CD4-positive, alpha-beta memory T cell (primary cell): ENCODE measurements around the gene ZBTB46. TPM values are rescaled to one million over a fixed set of nuclear protein-coding genes. Genes with fewer than 3 reads are reported as not detected.
"Not testable (repeated sequence)": the region's sequence is repeated elsewhere in the genome, so short reads cannot be mapped to it uniquely, and the experiment has no call there.

Source experiments
- CTCF ChIA-PET: fragments of 350-600 bp; sonication (Branson Sonifier 250); formaldehyde crosslinking; loops from one replicate; lab custom pipeline; 2021; ENCODE audit warnings: inconsistent platforms; ENCODE audit not compliant: partially characterized antibody; lab: Charles Lee
- POLR2A ChIA-PET: fragments of 350-600 bp; sonication (Branson Sonifier 250); formaldehyde crosslinking; loops from one replicate; lab custom pipeline; 2021; ENCODE audit not compliant: partially characterized antibody; lab: Charles Lee
- DNase-seq, 5 donors: peaks; one replicate each; pipeline versions ENCODE4 v3.0.0 to v3.0.0-alpha.2; 2020 to 2022; ENCODE audit warnings: mixed read lengths in 1 of 5
- H3K27ac ChIP-seq: one replicate; pipeline ENCODE4 v1.7.0; 2013; ENCODE audit warnings: low read depth, low read length
- H3K27me3 ChIP-seq: 2 replicates; pipeline ENCODE4 v1.7.0; 2013; ENCODE audit warnings: mild to moderate bottlenecking, low read length, moderate library complexity; ENCODE audit not compliant: insufficient read depth
- H3K36me3 ChIP-seq: 2 replicates; pipeline ENCODE4 v1.7.0; 2013; ENCODE audit warnings: mild to moderate bottlenecking, low read length, moderate library complexity; ENCODE audit not compliant: insufficient read depth
- H3K4me1 ChIP-seq: 2 replicates; pipeline ENCODE4 v1.7.0; 2013; ENCODE audit warnings: mild to moderate bottlenecking, low read length, moderate library complexity; ENCODE audit not compliant: insufficient read depth
- H3K4me3 ChIP-seq, 2 donors: one replicate each; pipeline ENCODE4 v1.7.0; 2013; ENCODE audit warnings: low read length in 2 of 2, mild to moderate bottlenecking in 1 of 2
- H3K9me3 ChIP-seq, 2 donors: one replicate each; pipeline ENCODE4 v1.7.0; 2013; ENCODE audit warnings: low read length in 2 of 2, control low read depth in 1 of 2; ENCODE audit not compliant: control insufficient read depth in 1 of 2
- H3K27ac Mint-ChIP-seq, 7 donors: one replicate each; pipeline ENCODE4 v1.8.0; 2020 to 2021; ENCODE audit warnings: mixed read lengths in 7 of 7, mild to moderate bottlenecking in 6 of 7, inconsistent platforms in 3 of 7, moderate library complexity in 3 of 7
- H3K27me3 Mint-ChIP-seq, 2 donors: one replicate each; pipeline ENCODE4 v1.8.0; 2020 to 2021; ENCODE audit warnings: mixed read lengths in 2 of 2
- H3K36me3 Mint-ChIP-seq, 2 donors: one replicate each; pipeline ENCODE4 v1.8.0; 2020 to 2021; ENCODE audit warnings: mixed read lengths in 2 of 2, inconsistent platforms in 1 of 2, mild to moderate bottlenecking in 1 of 2
- H3K4me1 Mint-ChIP-seq, 4 donors: one replicate each; pipeline ENCODE4 v1.8.0; 2020 to 2021; ENCODE audit warnings: mixed read lengths in 4 of 4, mild to moderate bottlenecking in 1 of 4
- H3K4me3 Mint-ChIP-seq, 8 donors: one replicate each; pipeline ENCODE4 v1.8.0; 2020 to 2021; ENCODE audit warnings: mixed read lengths in 8 of 8, mild to moderate bottlenecking in 7 of 8, moderate library complexity in 6 of 8, inconsistent platforms in 3 of 8
- H3K9me3 Mint-ChIP-seq, 8 donors: one replicate each; pipeline ENCODE4 v1.8.0; 2020 to 2021; ENCODE audit warnings: mixed read lengths in 8 of 8, mild to moderate bottlenecking in 5 of 8, inconsistent platforms in 3 of 8, moderate library complexity in 1 of 8
- intact Hi-C: fragments of 100-400 bp; cut with micrococcal nuclease; formaldehyde crosslinking; loops from one replicate; pipeline ENCODE4 v1.15.1; 2023
- polyA plus RNA-seq, 2 donors: library from polyadenylated mRNA; unstranded; fragments of 300-500 nt; fragmentation: Illumina TruSeq; gene quantifications; one replicate each; pipeline ENCODE4 v1.2.3, GENCODE V29; 2021
- total RNA-seq, 2 experiments: library from RNA; stranded (reverse); gene quantifications; one replicate each; pipeline ENCODE4 v1.2.3, GENCODE V29; 2021

ZBTB46 gene
- total and polyA plus RNA-seq, 4 experiments from 2014 or later = 0.09 to 0.87 (median 0.28) TPM; not detected in 1

DNA sequence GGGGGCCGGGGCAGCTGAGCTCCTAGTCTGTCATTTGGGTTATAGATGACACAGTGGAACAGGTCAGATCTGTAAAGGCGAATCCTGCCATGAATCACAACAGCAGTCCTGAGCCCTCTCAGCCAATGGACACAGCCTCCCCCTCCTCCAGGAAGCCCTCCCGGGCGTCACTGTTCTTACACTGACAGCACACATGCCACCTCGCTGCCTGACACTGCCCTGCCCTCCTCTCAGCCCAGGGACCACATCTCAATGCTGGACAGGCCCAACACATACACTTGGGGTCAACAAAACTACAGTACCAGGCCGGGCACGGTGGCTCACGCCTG, 26.8 kb downstream of the ZBTB46 start:
- POLR2A ChIA-PET = no interaction called here
- H3K4me3 ChIP-seq = no peak overlapping the region
- Mint-ChIP-seq H3K9me3 (no peaks in the 10 kb centered on the region), H3K4me1 (peaks cover 0 to 12% (median 3%) of the 10 kb centered on the region in 4 donors), H3K4me3 (no peak overlapping the region), H3K27me3 (peaks cover 7 to 13% of the 10 kb centered on the region in 2 donors), H3K27ac (no peak overlapping the region), H3K36me3 (no peaks in the 10 kb centered on the region)
- DNase-seq = no peak
- no peak overlapping the region for H3K27ac ChIP-seq
- intact Hi-C loops = no loop called here
- CTCF ChIA-PET = interaction anchor here (1.0 to 1.6 kb wide), 2 partner anchors 10 to 18 kb away, joined by 3 read pairs; no protein-coding TSS in a partner anchor
- no peaks in the 10 kb centered on the region for H3K4me1 ChIP-seq
- no peaks in the 10 kb centered on the region for H3K9me3 ChIP-seq
- H3K36me3 ChIP-seq = no peaks in the 10 kb centered on the region
- no peaks in the 10 kb centered on the region for H3K27me3 ChIP-seq

DNA sequence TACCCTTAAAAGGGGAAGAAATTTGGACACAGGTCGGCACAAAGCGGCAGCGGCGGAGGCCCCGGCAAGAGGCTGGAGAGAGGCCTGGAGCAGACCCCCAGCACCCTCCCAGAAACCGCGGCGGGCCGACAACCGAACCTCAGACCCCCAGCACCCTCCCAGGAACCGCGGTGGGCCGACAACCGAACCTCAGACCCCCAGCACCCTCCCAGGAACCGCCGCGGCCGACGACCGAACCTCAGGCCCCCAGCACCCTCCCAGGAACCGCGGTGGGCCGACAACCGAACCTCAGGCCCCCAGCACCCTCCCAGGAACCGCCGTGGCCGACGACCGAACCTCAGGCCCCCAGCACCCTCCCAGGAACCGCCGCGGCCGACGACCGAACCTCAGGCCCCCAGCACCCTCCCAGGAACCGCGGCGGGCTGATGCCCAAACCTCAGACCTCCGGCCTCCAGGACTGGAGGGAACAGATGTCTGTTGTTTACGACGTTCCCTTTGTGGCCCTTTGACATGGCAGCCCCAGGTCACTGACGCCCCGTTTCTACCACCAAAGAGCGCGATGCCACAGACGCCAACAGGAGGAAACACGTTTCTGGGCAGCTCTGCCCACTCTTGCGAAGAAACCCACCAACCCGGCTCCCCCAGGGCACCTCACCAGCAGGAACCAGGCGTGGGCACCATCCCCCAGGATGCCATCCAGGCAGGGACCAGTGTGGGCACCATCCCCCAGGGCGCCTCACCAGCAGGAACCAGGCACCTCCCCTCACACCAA, 28.4 kb downstream of the ZBTB46 start:
- CTCF ChIA-PET = no interaction called here
- no peak overlapping the region for H3K27ac ChIP-seq

DNA sequence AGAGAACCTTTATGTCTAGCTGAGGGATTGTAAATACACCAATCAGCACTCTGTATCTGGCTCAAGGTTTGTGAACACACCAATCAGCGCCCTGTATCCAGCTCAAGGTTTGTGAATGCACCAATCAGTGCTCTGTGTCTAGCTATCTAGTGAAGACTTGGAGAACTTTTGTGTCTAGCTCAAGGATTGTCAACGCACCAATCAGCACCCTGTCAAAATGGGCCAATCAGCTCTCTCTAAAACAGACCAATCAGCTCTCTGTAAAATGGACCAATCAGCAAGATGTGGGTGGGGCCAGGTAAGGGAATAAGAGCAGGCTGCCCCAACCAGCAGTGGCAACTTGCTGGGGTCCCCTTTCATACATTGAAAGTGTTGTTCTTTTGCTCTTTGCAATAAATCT, 29.9 kb downstream of the ZBTB46 start:
- Mint-ChIP-seq H3K4me1 (peaks cover 0 to 12% (median 3%) of the 10 kb centered on the region in 4 donors), H3K27me3 (peaks cover 7 to 13% of the 10 kb centered on the region in 2 donors)
- CTCF ChIA-PET = interaction anchor here (0.8 to 1.6 kb wide), 3 partner anchors 11 to 74 kb away, joined by 3 read pairs; no protein-coding TSS in a partner anchor
- H3K4me3 ChIP-seq, H3K27me3 ChIP-seq, H3K36me3 Mint-ChIP-seq, H3K36me3 ChIP-seq, H3K4me1 ChIP-seq, DNase-seq, H3K27ac Mint-ChIP-seq, POLR2A ChIA-PET, intact Hi-C loops, H3K27ac ChIP-seq, H3K9me3 ChIP-seq, H3K9me3 Mint-ChIP-seq, H3K4me3 Mint-ChIP-seq: not testable (repeated sequence)

More for the DNA sequence above, 28.4 kb downstream of the ZBTB46 start:
- Mint-ChIP-seq H3K36me3 (no peaks in the 10 kb centered on the region), H3K9me3 (no peaks in the 10 kb centered on the region), H3K4me3 (peak overlapping the region in 1 of 8 donors; percentile 31), H3K27ac (no peak overlapping the region), H3K27me3 (peaks cover 7 to 13% of the 10 kb centered on the region in 2 donors), H3K4me1 (peaks cover 0 to 12% (median 3%) of the 10 kb centered on the region in 4 donors)
- no peaks in the 10 kb centered on the region for H3K4me1 ChIP-seq
- DNase-seq = no peak
- no peak overlapping the region for H3K4me3 ChIP-seq
- H3K36me3 ChIP-seq = no peaks in the 10 kb centered on the region
- POLR2A ChIA-PET = no interaction called here
- no peaks in the 10 kb centered on the region for H3K9me3 ChIP-seq
- no peaks in the 10 kb centered on the region for H3K27me3 ChIP-seq
- intact Hi-C loops = no loop called here

DNA sequence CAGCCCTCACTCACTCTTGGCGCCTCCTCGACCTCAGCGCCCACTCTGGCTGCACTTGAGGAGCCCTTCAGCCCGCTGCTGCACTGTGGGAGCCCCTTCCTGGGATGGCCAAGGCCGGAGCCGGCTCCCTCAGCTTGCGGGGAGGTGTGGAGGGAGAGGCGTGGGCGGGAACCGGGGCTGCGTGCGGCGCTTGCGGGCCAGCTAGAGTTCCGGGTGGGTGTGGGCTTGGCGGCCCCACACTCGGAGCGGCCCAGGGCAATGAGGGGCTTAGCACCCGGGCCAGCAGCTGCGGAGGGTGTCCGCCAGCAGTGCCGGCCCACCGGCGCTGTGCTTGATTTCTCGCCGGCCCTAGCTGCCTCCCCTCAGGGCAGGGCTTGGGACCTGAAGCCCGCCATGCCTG, 30.7 kb downstream of the ZBTB46 start:
- H3K9me3 ChIP-seq, POLR2A ChIA-PET, H3K4me3 Mint-ChIP-seq, H3K4me3 ChIP-seq, H3K4me1 ChIP-seq, H3K36me3 Mint-ChIP-seq, H3K27ac Mint-ChIP-seq, intact Hi-C loops, H3K27me3 ChIP-seq, H3K9me3 Mint-ChIP-seq, DNase-seq, H3K27ac ChIP-seq, H3K36me3 ChIP-seq: not testable (repeated sequence)
- peaks cover 7 to 13% of the 10 kb centered on the region in 2 donors for H3K27me3 Mint-ChIP-seq
- H3K4me1 Mint-ChIP-seq = peaks cover 0 to 12% (median 3%) of the 10 kb centered on the region in 4 donors
- CTCF ChIA-PET = interaction anchor here (0.8 to 1.6 kb wide), 2 partner anchors 10 to 14 kb away, joined by 3 read pairs; no protein-coding TSS in a partner anchor

DNA sequence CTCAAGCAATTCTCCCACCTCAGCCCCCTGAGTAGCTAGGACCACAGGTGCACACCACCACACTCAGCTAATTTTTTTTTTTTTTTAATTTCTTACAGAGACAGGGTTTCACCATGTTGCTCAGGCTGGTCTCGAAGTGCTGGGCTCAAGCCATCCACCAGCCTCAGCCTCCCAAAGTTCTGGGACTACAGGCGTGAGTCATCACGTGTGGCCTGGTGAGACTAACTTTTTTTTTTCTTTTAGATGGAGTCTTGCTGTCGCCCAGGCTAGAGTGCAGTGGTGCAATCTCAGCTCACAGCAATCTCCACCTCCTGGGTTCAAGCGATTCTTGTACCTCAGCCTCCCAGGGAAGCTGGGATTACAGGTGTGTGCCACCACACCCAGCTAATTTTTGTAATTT, 31.9 kb downstream of the ZBTB46 start:
- H3K4me3 ChIP-seq, H3K36me3 ChIP-seq, H3K27ac Mint-ChIP-seq, H3K4me1 ChIP-seq, H3K27ac ChIP-seq, H3K4me1 Mint-ChIP-seq, H3K27me3 ChIP-seq, POLR2A ChIA-PET, intact Hi-C loops, H3K9me3 ChIP-seq, CTCF ChIA-PET, DNase-seq, H3K36me3 Mint-ChIP-seq, H3K9me3 Mint-ChIP-seq, H3K4me3 Mint-ChIP-seq: not testable (repeated sequence)
- H3K27me3 Mint-ChIP-seq = peaks cover 9 to 14% of the 10 kb centered on the region in 2 donors

DNA sequence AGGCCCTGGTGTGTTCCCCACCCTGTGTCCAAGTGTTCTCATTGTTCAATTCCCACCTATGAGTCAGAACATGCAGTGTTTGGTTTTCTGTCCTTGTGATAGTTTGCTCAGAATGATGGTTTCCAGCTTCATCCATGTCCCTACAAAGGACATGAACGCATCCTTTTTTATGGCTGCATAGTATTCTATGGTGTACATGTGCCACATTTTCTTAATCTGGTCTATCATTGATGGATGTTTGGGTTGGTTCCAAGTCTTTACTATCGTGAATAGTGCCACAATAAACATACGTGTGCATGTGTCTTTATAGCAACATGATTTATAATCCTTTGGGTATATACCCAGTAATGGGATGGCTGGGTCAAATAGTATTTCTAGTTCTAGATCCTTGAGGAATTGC, 33.9 kb downstream of the ZBTB46 start:
- H3K27ac Mint-ChIP-seq, H3K9me3 ChIP-seq, DNase-seq, H3K9me3 Mint-ChIP-seq, H3K27ac ChIP-seq, H3K4me3 Mint-ChIP-seq, H3K36me3 ChIP-seq, CTCF ChIA-PET, H3K4me3 ChIP-seq, POLR2A ChIA-PET, H3K36me3 Mint-ChIP-seq, H3K27me3 ChIP-seq, H3K4me1 Mint-ChIP-seq, H3K4me1 ChIP-seq: not testable (repeated sequence)
- peaks cover 6 to 14% of the 10 kb centered on the region in 2 donors for H3K27me3 Mint-ChIP-seq
- intact Hi-C loops = loop anchor here (2.0 kb wide), 2 partner anchors 258 to 300 kb away; no protein-coding TSS in a partner anchor

DNA sequence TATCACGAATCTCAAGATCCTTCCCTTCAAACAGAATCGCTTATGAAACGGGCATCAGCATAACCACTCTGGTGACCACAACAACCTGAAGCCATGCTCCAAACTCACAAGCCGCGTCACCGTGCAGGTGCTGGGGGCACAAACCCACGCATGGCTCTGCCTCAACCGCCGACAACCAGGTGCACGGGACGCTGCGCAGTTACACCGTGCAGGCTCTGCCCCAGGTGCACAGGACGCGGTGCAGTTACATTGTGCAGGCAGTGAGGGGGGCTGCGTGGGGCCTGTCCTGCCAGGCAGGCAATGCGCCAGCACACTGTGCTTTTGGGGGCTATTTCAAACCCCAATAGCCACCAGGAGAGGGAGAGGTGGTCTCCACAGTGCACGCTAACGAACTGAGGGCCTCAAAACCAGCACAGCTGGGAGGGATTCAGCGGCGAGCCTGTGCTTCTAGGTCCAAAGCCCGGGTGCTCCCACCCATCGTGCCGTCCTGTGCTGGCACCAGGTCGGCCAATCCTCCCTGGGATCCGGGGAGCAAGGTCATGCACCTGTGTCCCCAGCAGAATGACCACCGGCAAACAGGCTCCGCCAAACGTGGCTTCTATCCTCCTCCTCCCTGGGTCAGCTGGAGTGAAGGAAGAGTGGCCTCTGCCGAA, 35.8 kb downstream of the ZBTB46 start:
- intact Hi-C loops = no loop called here
- H3K36me3 ChIP-seq = no peaks in the 10 kb centered on the region
- CTCF ChIA-PET = interaction anchor here (0.6 to 3.4 kb wide), 9 partner anchors 10 to 299 kb away, joined by 3 to 21 read pairs (median 3); partner anchors contain the start of genes ARFRP1, PTK6, RTEL1 and ZGPAT
- Mint-ChIP-seq H3K4me1 (peaks cover 0 to 1% (median 0%) of the 10 kb centered on the region in 4 donors), H3K27me3 (peaks cover 7 to 9% of the 10 kb centered on the region in 2 donors), H3K4me3 (no peak overlapping the region), H3K9me3 (no peaks in the 10 kb centered on the region), H3K36me3 (no peaks in the 10 kb centered on the region), H3K27ac (peak overlapping the region in 1 of 7 donors; percentile 79)
- H3K4me1 ChIP-seq = no peaks in the 10 kb centered on the region
- no peak overlapping the region for H3K27ac ChIP-seq
- H3K27me3 ChIP-seq = no peaks in the 10 kb centered on the region
- H3K9me3 ChIP-seq = no peaks in the 10 kb centered on the region
- H3K4me3 ChIP-seq = no peak overlapping the region
- no peak for DNase-seq
- POLR2A ChIA-PET = no interaction called here
